Measurements from ENCODE around the gene EML4.

DNA sequence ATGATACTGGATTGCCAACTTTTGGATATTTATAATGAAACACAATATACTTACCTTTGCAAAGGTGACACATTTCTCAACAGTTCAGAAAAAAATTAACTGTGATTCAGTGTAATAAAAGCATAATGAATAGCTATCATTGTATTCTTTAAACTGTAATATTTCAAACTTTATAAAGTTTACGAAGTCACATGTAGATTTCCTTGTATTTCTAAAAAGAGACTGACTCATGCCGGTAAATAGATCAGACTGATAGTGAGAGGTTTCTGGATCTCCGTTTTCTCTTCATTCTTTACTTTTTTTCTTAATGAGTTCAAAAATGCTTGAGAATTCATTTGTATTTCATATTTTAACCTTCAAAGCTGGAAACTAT lies 70.1 kb downstream of the EML4 start:
- TF ChIP-seq, protein P1, sequence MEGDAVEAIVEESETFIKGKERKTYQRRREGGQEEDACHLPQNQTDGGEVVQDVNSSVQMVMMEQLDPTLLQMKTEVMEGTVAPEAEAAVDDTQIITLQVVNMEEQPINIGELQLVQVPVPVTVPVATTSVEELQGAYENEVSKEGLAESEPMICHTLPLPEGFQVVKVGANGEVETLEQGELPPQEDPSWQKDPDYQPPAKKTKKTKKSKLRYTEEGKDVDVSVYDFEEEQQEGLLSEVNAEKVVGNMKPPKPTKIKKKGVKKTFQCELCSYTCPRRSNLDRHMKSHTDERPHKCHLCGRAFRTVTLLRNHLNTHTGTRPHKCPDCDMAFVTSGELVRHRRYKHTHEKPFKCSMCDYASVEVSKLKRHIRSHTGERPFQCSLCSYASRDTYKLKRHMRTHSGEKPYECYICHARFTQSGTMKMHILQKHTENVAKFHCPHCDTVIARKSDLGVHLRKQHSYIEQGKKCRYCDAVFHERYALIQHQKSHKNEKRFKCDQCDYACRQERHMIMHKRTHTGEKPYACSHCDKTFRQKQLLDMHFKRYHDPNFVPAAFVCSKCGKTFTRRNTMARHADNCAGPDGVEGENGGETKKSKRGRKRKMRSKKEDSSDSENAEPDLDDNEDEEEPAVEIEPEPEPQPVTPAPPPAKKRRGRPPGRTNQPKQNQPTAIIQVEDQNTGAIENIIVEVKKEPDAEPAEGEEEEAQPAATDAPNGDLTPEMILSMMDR (IDR thresholded peaks at IDR 0.05), result no peak
- no peak for TF ChIP-seq POLR2A (IDR thresholded peaks at IDR 0.05)
